Neural cell (in vitro differentiated cells): ENCODE data around the gene HEXD.
A peak's percentile ranks its signal among the peaks of the same experiment; 100 is the strongest.

ENCODE experiments used
- EZH2 ChIP-seq: fragments of 200-600, 300-800 bp; shearing (Covaris generic), sonication (generic); IDR thresholded peaks from 2 replicates; pipeline ENCODE4 v1.6.1; 2014; ENCODE audit warnings: antibody characterized with exemption, low read length, borderline replicate concordance, mild to moderate bottlenecking; ENCODE audit not compliant: insufficient read depth, poor library complexity, severe bottlenecking
- POLR2AphosphoS5 ChIP-seq: IDR thresholded peaks from 2 replicates; pipeline ENCODE4 v1.6.1; 2012
- TAF1 ChIP-seq: IDR thresholded peaks from 2 replicates; pipeline ENCODE4 v1.6.1; 2012; ENCODE audit warnings: low read depth
- TF ChIP-seq, protein P1 (sequence below): fragments of 450-650 bp; IDR thresholded peaks from 2 replicates; pipeline ENCODE4 v1.5.1; 2014; ENCODE audit warnings: antibody characterized with exemption, mild to moderate bottlenecking, moderate library complexity; ENCODE audit not compliant: poor library complexity, severe bottlenecking

GRCh38 chr17:82416771-82417170, 1.4 kb upstream of the HEXD start:
- TF ChIP-seq, protein P1, sequence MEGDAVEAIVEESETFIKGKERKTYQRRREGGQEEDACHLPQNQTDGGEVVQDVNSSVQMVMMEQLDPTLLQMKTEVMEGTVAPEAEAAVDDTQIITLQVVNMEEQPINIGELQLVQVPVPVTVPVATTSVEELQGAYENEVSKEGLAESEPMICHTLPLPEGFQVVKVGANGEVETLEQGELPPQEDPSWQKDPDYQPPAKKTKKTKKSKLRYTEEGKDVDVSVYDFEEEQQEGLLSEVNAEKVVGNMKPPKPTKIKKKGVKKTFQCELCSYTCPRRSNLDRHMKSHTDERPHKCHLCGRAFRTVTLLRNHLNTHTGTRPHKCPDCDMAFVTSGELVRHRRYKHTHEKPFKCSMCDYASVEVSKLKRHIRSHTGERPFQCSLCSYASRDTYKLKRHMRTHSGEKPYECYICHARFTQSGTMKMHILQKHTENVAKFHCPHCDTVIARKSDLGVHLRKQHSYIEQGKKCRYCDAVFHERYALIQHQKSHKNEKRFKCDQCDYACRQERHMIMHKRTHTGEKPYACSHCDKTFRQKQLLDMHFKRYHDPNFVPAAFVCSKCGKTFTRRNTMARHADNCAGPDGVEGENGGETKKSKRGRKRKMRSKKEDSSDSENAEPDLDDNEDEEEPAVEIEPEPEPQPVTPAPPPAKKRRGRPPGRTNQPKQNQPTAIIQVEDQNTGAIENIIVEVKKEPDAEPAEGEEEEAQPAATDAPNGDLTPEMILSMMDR, result peak; percentile 12
- TF ChIP-seq EZH2 (no peak), TAF1 (no peak), POLR2AphosphoS5 (no peak)
